Pons (tissue), 1 donor: ENCODE data around the gene MCTP1.
"Not testable (repeated sequence)": the region's sequence is repeated elsewhere in the genome, so short reads cannot be mapped to it uniquely, and the experiment has no call there.

Experiments
- DNase-seq: peaks from one replicate; pipeline ENCODE4 v3.0.0-alpha.2; 2016; ENCODE audit warnings: low spot score

The MCTP1 gene

GRCh38 chr5:95251185-95251584 lies 33.7 kb downstream of the MCTP1 start:
- DNase-seq = no peak

GRCh38 chr5:95244479-95244878 lies 40.4 kb downstream of the MCTP1 start:
- no peak for DNase-seq

- DNase-seq = no peak
Measured at GRCh38 chr5:95241635-95242034, 43.3 kb downstream of the MCTP1 start.

GRCh38 chr5:95241161-95241560 lies 43.7 kb downstream of the MCTP1 start:
- DNase-seq = no peak

DNA sequence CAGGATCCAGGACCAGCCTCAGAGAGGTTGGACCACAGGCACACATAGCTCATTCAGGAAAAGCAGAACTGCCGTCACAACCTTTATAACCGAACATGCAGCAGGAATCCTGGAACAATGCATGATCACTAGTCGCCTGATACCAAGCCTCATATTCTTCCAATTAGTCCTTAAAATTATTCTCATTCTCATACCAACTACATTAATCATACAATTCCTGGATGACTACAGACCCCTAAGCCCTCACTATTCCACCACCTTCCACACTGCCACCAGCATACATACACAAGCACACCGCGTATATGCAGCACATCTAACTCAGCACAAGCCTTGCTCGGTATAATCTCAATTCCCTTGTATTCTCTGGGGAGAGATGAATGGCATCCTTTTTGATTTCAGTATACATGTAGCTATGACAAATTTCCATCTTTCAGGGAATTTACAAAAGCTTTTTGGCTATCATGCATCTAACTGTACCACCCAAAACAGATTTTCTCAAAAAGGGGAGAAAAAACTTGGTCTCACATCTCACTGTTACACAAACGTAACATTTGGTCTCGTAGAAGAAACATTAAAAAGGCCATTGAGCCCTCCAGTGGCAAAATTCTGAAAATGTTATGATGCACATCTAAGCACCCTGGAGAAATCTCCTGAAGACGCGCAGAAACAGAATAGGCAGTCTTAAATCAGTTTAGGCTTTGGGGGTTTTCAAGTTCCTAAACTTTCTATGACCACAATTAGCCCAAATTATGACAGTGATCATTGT lies 46.2 kb downstream of the MCTP1 start:
- DNase-seq = peak; percentile 31

- no peak for DNase-seq
Measured at GRCh38 chr5:95237324-95237723, 47.6 kb downstream of the MCTP1 start.

DNA sequence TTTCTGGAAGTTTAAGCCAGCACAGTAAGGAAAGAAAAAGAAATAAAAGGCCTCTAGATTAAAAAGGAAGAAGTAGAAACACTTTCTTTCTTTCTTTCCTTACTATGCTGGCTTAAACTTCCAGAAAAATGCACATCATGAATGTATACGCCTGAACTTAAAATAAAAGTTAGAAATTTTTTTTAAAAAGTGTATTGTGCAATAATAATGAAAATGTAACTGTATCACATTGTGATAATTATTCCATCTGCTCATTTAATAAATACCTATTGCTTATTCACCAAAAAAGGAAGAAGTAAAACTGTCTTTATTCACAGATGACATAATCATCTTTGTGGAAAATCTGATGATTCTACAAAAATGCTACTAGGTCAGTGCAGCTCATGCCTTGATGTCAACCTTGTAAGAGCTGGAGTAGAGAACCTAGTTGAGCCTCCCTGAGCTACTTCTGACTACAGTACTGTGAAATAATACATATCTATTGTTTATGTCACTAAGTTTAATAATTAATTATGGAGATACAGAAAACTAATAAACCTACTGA lies 49.4 kb downstream of the MCTP1 start:
- DNase-seq = no peak

- DNase-seq = no peak
Measured at GRCh38 chr5:95229646-95230045, 55.2 kb downstream of the MCTP1 start.

DNA sequence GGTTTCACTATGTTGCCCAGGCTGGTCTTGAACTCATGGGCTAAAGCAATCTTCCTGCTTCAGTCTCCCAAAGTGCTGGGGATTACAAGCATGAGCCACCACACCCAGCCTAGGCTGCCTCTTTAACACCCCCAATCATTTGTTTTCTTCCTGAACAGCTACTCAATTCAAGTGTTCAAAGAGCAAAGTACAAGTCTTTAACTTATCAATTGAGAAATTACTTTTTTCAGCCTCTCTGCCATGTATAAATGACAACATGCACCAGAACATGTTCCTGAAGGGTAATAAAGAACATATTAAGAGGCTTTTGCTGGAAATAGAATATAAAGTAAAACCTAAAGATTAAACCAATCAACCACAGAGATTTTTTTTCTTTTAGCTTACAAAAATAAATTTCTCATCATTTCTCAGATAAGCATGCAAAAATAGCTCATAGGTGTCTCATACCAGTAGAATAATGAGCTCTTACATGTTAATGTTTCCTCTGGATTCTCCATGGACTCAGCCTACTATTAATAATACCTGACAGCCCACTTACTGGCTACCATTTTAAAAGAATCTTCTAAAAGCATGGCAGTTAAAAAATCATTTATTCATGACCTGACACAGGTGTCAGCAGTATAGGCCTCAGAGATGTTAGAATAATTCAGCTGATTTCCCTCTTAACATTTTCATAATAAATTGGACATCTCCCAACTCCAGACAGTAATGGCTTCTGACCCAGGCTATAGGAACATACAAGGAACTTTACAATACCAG lies 60.0 kb downstream of the MCTP1 start:
- DNase-seq = no peak

DNA sequence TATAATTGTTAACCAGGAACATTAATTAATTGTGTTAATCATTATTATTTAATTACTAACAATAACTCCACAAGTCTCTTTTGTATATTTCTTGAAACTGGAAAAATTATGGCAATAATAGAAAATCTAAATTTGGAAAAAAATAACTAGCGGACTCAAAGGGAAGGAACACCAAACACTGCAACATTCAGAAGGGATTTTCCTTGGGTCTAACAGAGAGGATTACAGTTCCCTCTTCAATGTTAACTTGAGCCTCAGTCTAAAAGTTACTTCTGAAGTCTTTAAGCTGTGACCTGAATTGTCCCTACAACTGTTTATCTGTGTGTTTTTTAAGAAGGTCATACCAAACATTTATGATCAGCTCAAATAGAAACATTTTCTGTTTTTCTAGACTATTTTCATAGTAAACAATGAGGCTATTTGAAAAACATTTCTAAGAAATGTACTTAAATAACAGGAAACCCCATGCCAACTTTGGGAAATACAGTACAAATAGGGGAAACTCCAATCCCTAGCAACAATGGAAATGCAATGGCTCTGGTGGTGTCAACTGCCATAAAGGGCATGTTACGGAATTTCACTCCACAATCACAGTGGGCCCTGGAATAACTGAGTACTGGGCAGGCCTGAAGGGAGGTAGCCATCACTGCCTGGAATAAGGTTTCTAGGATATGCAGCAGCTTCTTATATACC lies 61.2 kb downstream of the MCTP1 start:
- DNase-seq = no peak

- DNase-seq = no peak
Measured at GRCh38 chr5:95222836-95223235, 62.1 kb downstream of the MCTP1 start.

- DNase-seq = no peak
Measured at GRCh38 chr5:95221234-95221633, 63.7 kb downstream of the MCTP1 start.

DNA sequence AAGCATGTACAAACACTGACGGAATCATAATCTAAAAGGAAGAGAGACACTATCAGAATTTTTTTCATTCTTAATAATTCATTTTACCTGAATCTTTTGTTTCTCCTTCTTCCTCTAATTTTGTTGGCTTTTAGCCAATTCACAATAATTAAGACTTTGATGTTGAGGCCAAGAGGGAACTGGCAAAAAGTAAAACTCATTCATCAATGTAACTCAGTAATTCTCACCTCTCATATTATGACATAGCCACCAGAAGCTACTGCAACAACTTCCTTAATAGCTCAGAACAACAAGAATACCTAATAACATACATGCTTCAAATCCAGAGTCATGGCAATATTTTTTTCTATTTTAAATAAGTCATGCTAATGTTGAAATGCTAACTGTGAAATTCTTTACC lies 64.5 kb downstream of the MCTP1 start:
- DNase-seq = no peak

DNA sequence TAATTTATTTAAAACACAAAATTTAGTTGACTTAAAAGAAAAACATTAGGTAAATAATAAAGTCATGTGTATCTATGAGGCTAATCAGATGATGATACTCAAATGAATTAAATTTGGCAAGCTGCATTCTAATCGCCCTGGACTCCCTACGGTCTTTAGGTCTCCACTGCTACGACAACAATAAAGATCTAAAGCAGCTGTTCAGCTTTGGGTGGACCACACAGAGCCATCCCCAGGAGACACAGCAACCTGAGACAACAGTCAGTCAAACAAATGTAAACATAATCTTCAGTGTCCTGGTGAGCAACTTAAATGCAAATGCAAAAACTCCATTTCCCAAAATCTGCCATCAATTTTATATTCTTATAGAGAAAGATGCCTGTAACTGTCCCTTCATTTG lies 65.5 kb downstream of the MCTP1 start:
- no peak for DNase-seq

DNA sequence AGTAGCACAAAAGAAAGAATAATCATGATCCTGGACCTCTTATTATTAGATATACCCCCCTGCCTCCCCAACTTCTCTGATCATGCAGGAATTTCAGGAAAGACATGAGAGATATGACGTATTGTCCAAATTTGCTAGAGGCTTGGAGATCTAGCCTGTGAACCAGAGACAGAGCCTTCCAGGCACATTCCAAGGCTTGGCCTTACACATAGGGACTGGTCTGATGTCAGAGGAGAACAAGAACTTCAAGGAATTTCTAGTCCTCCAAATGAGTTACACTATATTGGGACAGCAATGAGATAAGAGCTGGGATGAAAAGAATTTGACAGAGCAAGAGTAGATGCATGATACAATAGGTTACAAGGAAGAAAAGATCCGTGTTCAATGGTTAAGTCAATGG lies 67.0 kb downstream of the MCTP1 start:
- no peak for DNase-seq

DNA sequence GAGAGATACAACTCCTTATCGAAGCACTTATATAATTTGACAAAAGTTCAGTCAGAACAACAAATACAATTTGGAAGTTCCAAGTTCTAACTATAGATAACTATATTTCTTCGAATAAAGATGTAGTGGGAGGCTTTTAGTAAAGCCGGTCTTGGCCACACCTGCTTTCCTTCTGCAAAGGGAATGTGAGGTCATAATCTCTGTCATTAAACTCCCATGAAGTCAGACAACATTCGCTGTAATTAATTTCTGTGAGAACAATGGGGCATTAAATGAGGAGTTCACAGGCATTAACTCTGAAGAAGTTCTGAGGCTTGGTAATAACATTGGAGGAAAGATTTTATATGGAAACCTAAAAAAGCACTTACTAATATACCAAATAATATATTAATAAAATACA lies 67.5 kb downstream of the MCTP1 start:
- no peak for DNase-seq

DNA sequence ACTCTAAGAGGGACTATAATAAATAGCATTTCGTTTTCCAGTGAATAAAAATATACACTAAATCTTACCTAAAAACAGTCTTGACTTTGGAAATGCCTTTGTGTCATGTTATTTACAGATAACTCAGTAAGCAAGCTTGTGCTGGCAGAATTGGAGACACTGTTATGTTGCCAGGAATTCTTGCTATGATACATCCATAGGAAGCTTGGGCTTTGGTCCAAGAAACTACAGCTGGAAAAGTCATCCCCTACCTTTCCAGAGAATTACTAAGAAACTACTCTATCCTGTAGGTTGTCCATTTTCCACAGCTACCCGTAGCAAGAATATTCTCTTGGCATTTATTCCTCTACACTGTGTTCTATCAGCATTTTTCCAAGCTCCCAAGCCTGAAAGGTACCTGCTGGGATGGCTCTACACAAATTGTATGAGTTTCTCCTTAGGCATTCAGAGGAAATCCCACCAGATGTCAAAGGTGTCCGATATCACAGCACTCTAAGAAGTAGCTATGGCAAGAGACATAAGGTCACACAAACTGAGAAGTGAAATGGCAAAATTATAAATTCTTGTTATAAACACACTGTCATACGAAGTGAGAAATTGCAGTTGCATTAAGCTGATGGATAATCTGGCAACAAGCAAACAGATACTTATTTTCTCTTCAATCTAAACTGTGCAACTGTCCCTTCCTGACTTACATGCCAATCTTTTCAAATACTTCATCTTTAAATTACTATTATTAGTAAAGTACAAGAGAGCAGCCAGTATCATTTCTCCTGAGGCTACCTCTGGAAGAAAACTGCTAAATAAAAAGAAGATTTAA lies 68.5 kb downstream of the MCTP1 start:
- no peak for DNase-seq

DNA sequence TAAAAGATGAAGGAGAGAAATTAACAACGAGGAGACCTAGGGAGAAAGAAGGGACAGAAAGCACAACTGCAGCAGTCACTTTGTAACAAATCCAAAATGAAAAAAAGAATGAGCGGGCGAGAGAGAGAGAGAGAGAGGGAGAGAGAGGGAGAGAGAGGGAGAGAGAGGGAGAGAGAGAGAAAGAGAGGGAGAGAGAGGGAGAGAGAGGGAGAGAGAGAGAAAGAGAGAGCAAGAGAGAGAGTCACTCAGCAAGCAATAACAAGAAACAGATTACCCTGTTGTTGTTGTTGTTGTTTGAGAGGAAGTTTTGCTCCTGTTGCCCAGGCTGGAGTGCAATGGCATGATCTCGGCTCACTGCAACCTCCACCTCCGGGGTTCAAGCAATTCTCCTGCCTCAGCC lies 77.1 kb downstream of the MCTP1 start:
- not testable (repeated sequence) for DNase-seq

DNA sequence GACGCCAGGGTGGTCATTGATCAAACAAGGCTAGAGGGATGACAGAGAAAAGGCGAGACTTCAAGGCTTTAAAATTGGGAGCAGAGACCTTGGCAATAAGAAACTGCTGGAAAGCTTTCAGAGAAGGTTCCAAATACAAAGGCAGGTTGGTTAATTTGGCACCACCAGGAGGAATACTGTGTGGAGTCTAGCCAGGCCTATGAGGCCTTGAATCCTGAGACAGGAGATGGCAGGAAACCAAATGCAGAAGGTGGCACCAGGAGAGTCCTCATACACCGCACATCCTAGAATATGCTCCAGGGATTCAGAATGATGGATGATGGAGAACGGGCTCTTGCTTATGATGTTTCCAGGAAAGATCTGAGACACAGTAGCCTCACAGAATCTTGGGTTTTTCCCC lies 90.0 kb downstream of the MCTP1 start:
- DNase-seq = peak; percentile 15

DNA sequence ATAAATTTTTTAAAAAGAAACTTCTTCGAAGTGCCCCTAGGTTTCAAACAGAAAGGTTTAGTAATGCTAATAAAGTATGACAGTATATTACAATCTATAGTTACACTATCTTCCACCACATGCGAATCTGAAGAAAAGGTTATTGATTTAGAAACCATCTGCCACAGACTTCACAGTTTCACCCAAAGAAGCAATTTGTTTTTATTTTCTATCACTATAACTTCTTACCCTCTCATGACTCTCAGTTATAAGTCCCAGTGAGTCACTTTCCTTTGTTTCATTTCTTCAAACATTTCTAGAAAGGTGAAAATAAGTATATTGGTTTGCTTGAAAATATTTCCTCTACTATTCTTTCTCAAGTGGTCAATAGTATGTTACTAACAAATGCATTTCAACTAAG lies 93.6 kb downstream of the MCTP1 start:
- DNase-seq = no peak

- DNase-seq = no peak
Measured at GRCh38 chr5:95184924-95185323, 100.0 kb downstream of the MCTP1 start.

DNA sequence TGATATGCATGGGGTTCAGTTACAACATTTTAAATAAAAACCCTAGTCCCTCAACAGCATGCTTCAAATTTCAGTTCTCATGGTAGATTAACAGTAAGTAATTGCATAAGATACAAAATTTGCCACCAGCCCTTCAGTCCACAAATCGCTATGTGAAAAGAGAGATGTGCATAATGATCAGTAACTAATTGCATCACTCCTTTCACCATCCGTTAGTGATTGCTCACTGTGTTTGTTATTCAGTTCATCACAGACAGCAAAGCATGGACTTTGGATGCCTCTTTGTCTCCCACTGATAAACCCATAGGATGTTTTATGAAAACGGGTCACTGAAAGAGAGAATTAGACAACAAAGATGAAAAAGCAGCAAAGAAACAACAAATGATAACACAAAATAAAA lies 103.2 kb downstream of the MCTP1 start:
- DNase-seq = no peak
